ENCODE measurements around the gene SH2D7. TPM values are rescaled to one million over a fixed set of nuclear protein-coding genes. Genes with fewer than 3 reads are reported as not detected.
A peak's percentile ranks its signal among the peaks of the same experiment; 100 is the strongest.

SH2D7 gene
- total RNA-seq, 1 experiment from 2014 or later: not detected

GRCh38 chr15:78057803-78058202, 34.6 kb upstream of the SH2D7 start (continued):
- no peak for TF ChIP-seq E2F5 (CRISPR knock-in tag; IDR thresholded peaks at IDR 0.05)
- no peak for TF ChIP-seq TCF7 (CRISPR knock-in tag; IDR thresholded peaks at IDR 0.05; ENCODE audit: low read depth)

- ChIA-PET POLR2A (no interaction called here), CTCF (interaction anchor here (1.3 to 1.5 kb wide), 2 partner anchors 50 to 149 kb away, joined by 5 read pairs; no protein-coding TSS in a partner anchor)
- H3K36me3 Mint-ChIP-seq: no peaks in the 10 kb centered on the region
- H3K27ac Mint-ChIP-seq: no peak overlapping the region
- DNase-seq (ENCODE audit: low spot score): peak; percentile 6
- peaks cover 19% of the 10 kb centered on the region for H3K4me1 Mint-ChIP-seq
- no peaks in the 10 kb centered on the region for H3K27me3 Mint-ChIP-seq (ENCODE audit: low read depth)
- no peak for ATAC-seq
- H3K9me3 Mint-ChIP-seq: no peaks in the 10 kb centered on the region
- no peak for TF ChIP-seq NFATC4 (CRISPR knock-in tag; IDR thresholded peaks at IDR 0.05)
- no peak for TF ChIP-seq MYBL2 (CRISPR knock-in tag; IDR thresholded peaks at IDR 0.05)
- no peak for TF ChIP-seq CBFB (CRISPR knock-in tag; IDR thresholded peaks at IDR 0.05; ENCODE audit: low read depth)
- TF ChIP-seq ZNF138 (CRISPR knock-in tag; conservative IDR thresholded peaks at IDR 0.05): no peak
- TF ChIP-seq ATF2 (CRISPR knock-in tag; IDR thresholded peaks at IDR 0.05; ENCODE audit: borderline replicate concordance, low read depth): no peak
- no peak for TF ChIP-seq ETV6 (CRISPR knock-in tag; IDR thresholded peaks at IDR 0.05)
- TF ChIP-seq CREM (CRISPR knock-in tag; IDR thresholded peaks at IDR 0.05): no peak
- TF ChIP-seq MLX (CRISPR knock-in tag; IDR thresholded peaks at IDR 0.05): no peak
- TF ChIP-seq ZMAT4 (CRISPR knock-in tag; IDR thresholded peaks at IDR 0.05): no peak
- TF ChIP-seq ZNF416 (CRISPR knock-in tag; IDR thresholded peaks at IDR 0.05): no peak
- TF ChIP-seq TP53 (CRISPR knock-in tag; IDR thresholded peaks at IDR 0.05): no peak
- no peak for TF ChIP-seq E2F1 (CRISPR knock-in tag; IDR thresholded peaks at IDR 0.05)
- no peak for TF ChIP-seq ZNF512 (CRISPR knock-in tag; IDR thresholded peaks at IDR 0.05; ENCODE audit: borderline replicate concordance)
- TF ChIP-seq EMX1 (CRISPR knock-in tag; IDR thresholded peaks at IDR 0.05): no peak
- no peak for TF ChIP-seq ZNF281 (CRISPR knock-in tag; IDR thresholded peaks at IDR 0.05)
- TF ChIP-seq NFE2L1 (CRISPR knock-in tag; IDR thresholded peaks at IDR 0.05): no peak
- TF ChIP-seq RORB (CRISPR knock-in tag; IDR thresholded peaks at IDR 0.05): no peak
- TF ChIP-seq ATF6 (CRISPR knock-in tag; IDR thresholded peaks at IDR 0.05): no peak
- TF ChIP-seq GRHL2 (CRISPR knock-in tag; IDR thresholded peaks at IDR 0.05; ENCODE audit: insufficient replicate concordance, severe bottlenecking): no peak
- no peak for TF ChIP-seq TCF7 (CRISPR knock-in tag; IDR thresholded peaks at IDR 0.05; ENCODE audit: low read depth)
- H3K4me3 Mint-ChIP-seq: no peak overlapping the region
Observed at GRCh38 chr15:78058401-78058935, 33.9 kb upstream of the SH2D7 start.
